ENCODE results near the gene LARP7. TPM values are rescaled to one million over a fixed set of nuclear protein-coding genes. Genes with fewer than 3 reads are reported as not detected.
"Not testable (repeated sequence)": the region's sequence is repeated elsewhere in the genome, so short reads cannot be mapped to it uniquely, and the experiment has no call there.

LARP7 gene
- total RNA-seq, 2 experiments from 2014 or later: 43.2 TPM

GRCh38 chr4:112704322-112704721, 67.4 kb downstream of the LARP7 start:
- ATAC-seq (no peak), DNase-seq (no peak)
- Mint-ChIP-seq H3K4me3 (peak overlapping the region; percentile 67), H3K27ac (no peak overlapping the region), H3K9me3 (no peaks in the 10 kb centered on the region), H3K4me1 (ENCODE audit: low read depth) (peaks cover 18% of the 10 kb centered on the region), H3K27me3 (peaks cover 48% of the 10 kb centered on the region), H3K36me3 (ENCODE audit: low read depth) (no peaks in the 10 kb centered on the region)
- POLR2A ChIA-PET: no interaction called here
- intact Hi-C loops (cut with micrococcal nuclease): no loop called here
- CTCF ChIA-PET: interaction anchor here (1.1 kb wide), 1 partner anchor 57 kb away, joined by 3 read pairs; no protein-coding TSS in a partner anchor
- TF ChIP-seq CTCF (IDR thresholded peaks at IDR 0.05): peak; percentile 14

GRCh38 chr4:112704991-112705845, 68.3 kb downstream of the LARP7 start:
- Mint-ChIP-seq H3K27me3 (peaks cover 48% of the 10 kb centered on the region), H3K4me1 (ENCODE audit: low read depth) (peaks cover 18% of the 10 kb centered on the region), H3K36me3 (ENCODE audit: low read depth) (no peaks in the 10 kb centered on the region), H3K27ac (no peak overlapping the region), H3K4me3 (peak overlapping the region; percentile 67), H3K9me3 (no peaks in the 10 kb centered on the region)
- intact Hi-C loops (cut with micrococcal nuclease): no loop called here
- no peak for DNase-seq
- ATAC-seq: peak; percentile 7
- CTCF ChIA-PET: interaction anchor here (1.1 kb wide), 1 partner anchor 57 kb away, joined by 3 read pairs; no protein-coding TSS in a partner anchor
- no peak for TF ChIP-seq CTCF (IDR thresholded peaks at IDR 0.05)
- POLR2A ChIA-PET: no interaction called here

- H3K36me3 Mint-ChIP-seq (ENCODE audit: low read depth); H3K9me3 Mint-ChIP-seq; intact Hi-C loops (cut with micrococcal nuclease); H3K27ac Mint-ChIP-seq; POLR2A ChIA-PET: not testable (repeated sequence)
- peak; percentile 66 for ATAC-seq
- peak; percentile 19 for DNase-seq
- peak overlapping the region; percentile 83 for H3K4me3 Mint-ChIP-seq
- CTCF ChIA-PET: interaction anchor here (1.0 to 2.0 kb wide), 2 partner anchors 59 to 69 kb away, joined by 3 to 5 read pairs; no protein-coding TSS in a partner anchor
- H3K27me3 Mint-ChIP-seq: peaks cover 41% of the 10 kb centered on the region
- peaks cover 18% of the 10 kb centered on the region for H3K4me1 Mint-ChIP-seq (ENCODE audit: low read depth)
Observed at GRCh38 chr4:112705891-112706839, 69.2 kb downstream of the LARP7 start.

GRCh38 chr4:112706840-112707207, 69.9 kb downstream of the LARP7 start:
- intact Hi-C loops (cut with micrococcal nuclease): no loop called here
- Mint-ChIP-seq H3K9me3 (no peaks in the 10 kb centered on the region), H3K36me3 (ENCODE audit: low read depth) (no peaks in the 10 kb centered on the region), H3K27me3 (peaks cover 38% of the 10 kb centered on the region), H3K4me3 (peak overlapping the region; percentile 83), H3K27ac (no peak overlapping the region), H3K4me1 (ENCODE audit: low read depth) (peaks cover 18% of the 10 kb centered on the region)
- POLR2A ChIA-PET: no interaction called here
- TF ChIP-seq CTCF (IDR thresholded peaks at IDR 0.05): no peak
- CTCF ChIA-PET: interaction anchor here (1.0 to 2.0 kb wide), 2 partner anchors 59 to 69 kb away, joined by 3 to 5 read pairs; no protein-coding TSS in a partner anchor
- ATAC-seq (no peak), DNase-seq (no peak)

Small RNA genes within 50 kb of the gene (microRNA-seq; reads per million reads assigned to microRNA genes)
- gene MIR302A (ENCODE audit: borderline microRNAs expressed, borderline replicate concordance): not detected
- not detected for gene MIR302B (ENCODE audit: borderline microRNAs expressed, borderline replicate concordance)
- gene MIR302C (ENCODE audit: borderline microRNAs expressed, borderline replicate concordance): not detected
- not detected for gene MIR302D (ENCODE audit: borderline microRNAs expressed, borderline replicate concordance)
- gene MIR367 (ENCODE audit: borderline microRNAs expressed, borderline replicate concordance): not detected

Other genes starting within 250 kb of the LARP7 start
- gene NEUROG2, start 121.0 kb upstream of the LARP7 start, total RNA-seq: under 1 TPM; 0.13 to 0.16 TPM
- gene ZGRF1, start 234 bp upstream of the LARP7 start, total RNA-seq: 10 to 100 TPM; 45.7 to 47.3 TPM

All from activated CD8-positive, alpha-beta T cell treated with anti-CD3 and anti-CD28 coated beads for 36 hours (primary cell).